K562 treated with DMSO at 1 percent for 12 hours (cell line): Measurements from ENCODE around the gene MOB4. TPM values are rescaled to one million over a fixed set of nuclear protein-coding genes. Genes with fewer than 3 reads are reported as not detected.

Experiments
- total RNA-seq: library from RNA; unstranded; fragments of 300-600 nt; gene quantifications from 2 replicates; pipeline ENCODE4 v1.2.3, GENCODE V29; 2022; ENCODE audit not compliant: insufficient read depth

The MOB4 gene
- 13.8 and 25.6 TPM in 2 replicates for total RNA-seq

DNA sequence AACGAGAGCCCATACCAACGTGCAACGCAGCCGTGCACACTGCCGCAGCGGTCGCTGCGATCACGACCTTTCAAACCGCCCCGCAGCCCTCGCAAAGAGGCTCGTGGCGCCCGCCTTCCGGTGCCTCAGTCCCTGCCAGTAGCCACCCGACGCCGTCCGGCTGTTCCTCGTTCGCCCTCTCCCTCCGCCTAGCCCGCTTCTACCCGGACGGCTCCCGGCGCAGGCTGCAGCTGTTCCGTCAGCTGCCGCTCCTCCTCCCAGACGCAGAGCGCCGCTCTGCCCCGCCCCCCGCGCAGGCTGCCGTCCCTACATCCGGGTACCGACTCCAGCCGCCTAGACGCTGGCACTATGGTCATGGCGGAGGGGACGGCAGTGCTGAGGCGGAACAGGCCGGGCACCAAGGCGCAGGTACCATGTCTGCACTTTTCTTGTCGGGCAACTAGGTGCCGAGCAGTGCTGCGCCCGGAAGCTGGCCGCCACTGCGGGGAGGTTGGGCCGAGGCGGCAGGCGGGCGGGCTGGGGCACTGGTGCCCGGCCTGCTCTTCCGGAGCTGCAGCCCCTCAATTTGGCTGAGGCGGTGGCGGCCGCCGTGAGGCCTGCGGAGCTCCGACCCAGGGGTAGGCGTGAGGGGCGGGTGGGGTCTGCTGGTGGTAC, at the start of gene MOB4:
TSS of gene MOB4 (plus strand) at position 328 of the 654 bp plus-strand sequence. CDS start at position 349, 21 bp downstream.

GRCh38 chr2:197499594-197500502, 16.0 kb upstream of the MOB4 start, which contains the start of the genes HSPD1 and HSPE1:
HSPD1 (minus strand) TSS chr2:197499840; CDS start chr2:197498848, 992 bp downstream.
HSPE1 (plus strand) TSS chr2:197500379; CDS start chr2:197500437, 58 bp downstream.

Other genes with a start within 250 kb of the MOB4 start
- not detected in 2 replicates for gene ANKRD44, start 205.3 kb upstream of the MOB4 start, total RNA-seq
- gene SF3B1, start 81.0 kb upstream of the MOB4 start, total RNA-seq = 50.9 and 76.7 TPM in 2 replicates
- gene COQ10B, start 62.5 kb upstream of the MOB4 start, total RNA-seq = 5.9 and 11.4 TPM in 2 replicates
- 158 and 225 TPM in 2 replicates for gene HSPD1, start 16.2 kb upstream of the MOB4 start, total RNA-seq
- 109 and 141 TPM in 2 replicates for gene HSPE1, start 15.7 kb upstream of the MOB4 start, total RNA-seq
- gene RFTN2, start 159.5 kb downstream of the MOB4 start, total RNA-seq = 0.35 TPM in 1 of 2 replicates, not detected in the other
- gene MARS2, start 189.3 kb downstream of the MOB4 start, total RNA-seq = 4.2 and 7.7 TPM in 2 replicates